GM23338 (cell line): ENCODE data around the gene MPEG1. TPM values are rescaled to one million over a fixed set of nuclear protein-coding genes. Genes with fewer than 3 reads are reported as not detected.

ENCODE experiments used
- ATAC-seq: fragments of 200-7000 bp; cut with Tn5 transposase; 3 replicates; pipeline ENCODE4 v1.9.1; 2020
- DNase-seq: peaks from one replicate; pipeline ENCODE4 v3.0.0-alpha.2; 2015; ENCODE audit warnings: low spot score
- H2AFZ ChIP-seq: fragments of 200-600 bp; sonication (generic); 2 replicates; pipeline ENCODE4 v1.8.0; 2016; ENCODE audit warnings: antibody characterized with exemption, mild to moderate bottlenecking, moderate library complexity
- H3F3A ChIP-seq: fragments of 200-600 bp; sonication (generic); replicated peaks from 2 replicates; pipeline ENCODE4 v1.8.0; 2017; ENCODE audit warnings: antibody characterized with exemption, mixed run types, low read depth
- H3K27ac ChIP-seq: fragments of 200-600 bp; sonication (generic); 2 replicates; pipeline ENCODE4 v1.6.1; 2016; ENCODE audit warnings: low read depth
- H3K27me3 ChIP-seq: fragments of 200-600 bp; sonication (generic); 2 replicates; pipeline ENCODE4 v1.8.0; 2016; ENCODE audit warnings: mild to moderate bottlenecking, mixed run types, moderate library complexity; ENCODE audit not compliant: insufficient read depth
- H3K36me3 ChIP-seq: fragments of 200-600 bp; sonication (generic); 2 replicates; pipeline ENCODE4 v1.8.0; 2016; ENCODE audit warnings: mild to moderate bottlenecking; ENCODE audit not compliant: insufficient read depth
- H3K4me1 ChIP-seq: fragments of 200-600 bp; sonication (generic); 2 replicates; pipeline ENCODE4 v1.8.0; 2016; ENCODE audit warnings: mild to moderate bottlenecking, moderate library complexity; ENCODE audit not compliant: insufficient read depth
- H3K4me2 ChIP-seq: fragments of 200-600 bp; sonication (generic); 2 replicates; pipeline ENCODE4 v1.7.1; 2017; ENCODE audit warnings: mixed run types
- H3K4me3 ChIP-seq: fragments of 200-600 bp; sonication (generic); 2 replicates; pipeline ENCODE4 v1.6.1; 2016; ENCODE audit warnings: mixed run types
- H3K79me2 ChIP-seq: fragments of 200-600 bp; sonication (generic); replicated peaks from 2 replicates; pipeline ENCODE4 v1.8.0; 2017; ENCODE audit warnings: mild to moderate bottlenecking; ENCODE audit not compliant: insufficient read depth
- H3K9me2 ChIP-seq: fragments of 200-600 bp; sonication (generic); 2 replicates; pipeline ENCODE4 v1.8.0; 2017; ENCODE audit not compliant: insufficient read depth
- H4K20me1 ChIP-seq: fragments of 200-600 bp; sonication (generic); replicated peaks from 2 replicates; pipeline ENCODE4 v1.8.0; 2017; ENCODE audit warnings: mild to moderate bottlenecking; ENCODE audit not compliant: insufficient read depth
- H3K27ac Mint-ChIP-seq: 2 replicates; pipeline ENCODE4 v1.8.0; 2020; ENCODE audit warnings: inconsistent platforms, mild to moderate bottlenecking, moderate library complexity, mixed read lengths
- H3K27me3 Mint-ChIP-seq: 3 replicates; pipeline ENCODE4 v1.8.0; 2022; ENCODE audit warnings: low read depth, mild to moderate bottlenecking, moderate library complexity, mixed read lengths, inconsistent platforms; ENCODE audit not compliant: insufficient read depth, poor library complexity
- H3K36me3 Mint-ChIP-seq: 3 replicates; pipeline ENCODE4 v1.8.0; 2021; ENCODE audit warnings: low read depth, mild to moderate bottlenecking, inconsistent platforms, moderate library complexity, mixed read lengths
- H3K4me1 Mint-ChIP-seq: 3 replicates; pipeline ENCODE4 v1.8.0; 2020; ENCODE audit warnings: mild to moderate bottlenecking, inconsistent platforms, mixed read lengths
- H3K4me3 Mint-ChIP-seq: 3 replicates; pipeline ENCODE4 v1.8.0; 2021; ENCODE audit warnings: moderate library complexity, mild to moderate bottlenecking, inconsistent platforms, mixed read lengths
- H3K9me3 Mint-ChIP-seq: 3 replicates; pipeline ENCODE4 v1.8.0; 2020; ENCODE audit warnings: moderate library complexity, mild to moderate bottlenecking, inconsistent platforms, mixed read lengths
- CREB1 ChIP-seq: fragments of 250-450 bp; sonication (Bioruptor Pico); IDR thresholded peaks from 2 replicates; pipeline ENCODE4 v1.5.0; 2020; ENCODE audit warnings: low read depth, mild to moderate bottlenecking, moderate library complexity
- CTCF ChIP-seq, 2 experiments: fragments of 200-600 bp in 1 of 2; sonication (generic) in 1 of 2; conservative IDR thresholded peaks; 2 replicates each; pipeline versions ENCODE4 v1.5.1 to v1.6.1; 2016 to 2017; ENCODE audit warnings: antibody characterized with exemption in 2 of 2, low read depth in 2 of 2, mild to moderate bottlenecking in 2 of 2, moderate library complexity in 1 of 2
- EZH2 ChIP-seq: fragments of 200-600 bp; sonication (generic); IDR thresholded peaks from one replicate; pipeline ENCODE4 v1.8.0; 2017; ENCODE audit warnings: antibody characterized with exemption, mild to moderate bottlenecking, low read depth; ENCODE audit not compliant: unreplicated experiment
- NANOG ChIP-seq: IDR thresholded peaks from 2 replicates; pipeline ENCODE4 v1.6.1; 2016; ENCODE audit warnings: antibody characterized with exemption, borderline replicate concordance
- POLR2AphosphoS5 ChIP-seq: IDR thresholded peaks from 2 replicates; pipeline ENCODE4 v1.6.1; 2016; ENCODE audit warnings: antibody characterized with exemption, low read depth
- STAT1 ChIP-seq: IDR thresholded peaks from one replicate; pipeline ENCODE4 v1.6.1; 2016; ENCODE audit warnings: antibody characterized with exemption; ENCODE audit not compliant: unreplicated experiment
- ZNF331 ChIP-seq: fragments of 250-450 bp; sonication (Bioruptor Pico); IDR thresholded peaks from 2 replicates; pipeline ENCODE4 v1.5.0; 2020; ENCODE audit warnings: low read depth, mild to moderate bottlenecking, moderate library complexity
- ZNF462 ChIP-seq: fragments of 250-450 bp; sonication (Bioruptor Pico); IDR thresholded peaks from 2 replicates; pipeline ENCODE4 v1.5.0; 2020; ENCODE audit warnings: mild to moderate bottlenecking, moderate library complexity
- polyA plus RNA-seq: library from polyadenylated mRNA; unstranded; fragments of >200 nt; fragmentation: Nextera tagmentation; extraction: Ambion mirVana; gene quantifications from 2 replicates; pipeline ENCODE4 v1.2.1, GENCODE V29; 2016
- total RNA-seq: library from RNA; depleted of rRNA; stranded (reverse); fragments of >200 nt; shearing (Covaris generic); gene quantifications from 2 replicates; pipeline ENCODE4 v1.2.3, GENCODE V29; 2014

MPEG1 gene
- total and polyA plus RNA-seq, 2 experiments from 2014 or later, result not detected

GRCh38 chr11:59171508-59172322 is 41.0 kb downstream of the MPEG1 start, which contains the start of gene DTX4:
TSS of gene DTX4 (plus strand) at chr11:59172132. CDS start at chr11:59172596, 464 bp downstream.
- Histone ChIP-seq H3K27me3 (peaks cover 6% of the 10 kb centered on the region; the same call in 1 of the 2 replicates), H3K27ac (peak within 1 kb of the TSS; percentile 90; the same call in 1 of the 2 replicates), H3K4me2 (peak within 1 kb of the TSS; percentile 99), H3K9me2 (no peaks in the 10 kb centered on the region; the same call in 1 of the 2 replicates), H3K4me3 (peak within 1 kb of the TSS; percentile 83), H3F3A (peaks cover 5% of the 10 kb centered on the region; the same call in 1 of the 2 replicates), H3K79me2 (peaks cover 13% of the 10 kb centered on the region), H3K36me3 (no peaks in the 10 kb centered on the region), H4K20me1 (0 out of 2 replicates have a peak, but pooled peaks cover 7% of the 10 kb centered on the region), H2AFZ (peak within 1 kb of the TSS; percentile 97), H3K4me1 (peaks cover 13% of the 10 kb centered on the region)
- peak within 1 kb of the TSS; percentile 91 for H3K4me3 Mint-ChIP-seq
- H3K36me3 Mint-ChIP-seq, result peaks cover 4% of the 10 kb centered on the region; the same call in 2 of the 3 replicates
- peak; percentile 97 for DNase-seq
- ATAC-seq, result peak; percentile 49
- H3K27ac Mint-ChIP-seq, result peak within 1 kb of the TSS; percentile 78; the same call in 1 of the 2 replicates
- H3K27me3 Mint-ChIP-seq, result peaks cover 14% of the 10 kb centered on the region
- peaks cover 23% of the 10 kb centered on the region for H3K4me1 Mint-ChIP-seq
- TF ChIP-seq POLR2AphosphoS5 (no peak; the same call in 1 of the 2 replicates), CREB1 (no peak), CTCF (conservative IDR thresholded peaks at IDR 0.05; ENCODE audit: low read depth in 2 of 2) (peak; percentile 78 to 93), STAT1 (no peak)
- H3K9me3 Mint-ChIP-seq, result no peaks in the 10 kb centered on the region

- Histone ChIP-seq H3K27ac (no peak overlapping the region), H3K9me2 (no peaks in the 10 kb centered on the region), H3K79me2 (no peaks in the 10 kb centered on the region), H3F3A (no peaks in the 10 kb centered on the region), H3K27me3 (no peaks in the 10 kb centered on the region), H3K36me3 (no peaks in the 10 kb centered on the region), H3K4me1 (no peaks in the 10 kb centered on the region), H4K20me1 (no peaks in the 10 kb centered on the region), H3K4me3 (no peak overlapping the region), H3K4me2 (no peak overlapping the region), H2AFZ (no peak overlapping the region)
- Mint-ChIP-seq H3K4me1 (no peaks in the 10 kb centered on the region), H3K27me3 (no peaks in the 10 kb centered on the region), H3K4me3 (no peak overlapping the region), H3K36me3 (no peaks in the 10 kb centered on the region), H3K27ac (no peak overlapping the region), H3K9me3 (0 out of 3 replicates have a peak, but pooled peaks cover 2% of the 10 kb centered on the region)
- TF ChIP-seq ZNF462 (CRISPR knock-in tag), result no peak
- TF ChIP-seq EZH2, result no peak
- TF ChIP-seq ZNF331 (CRISPR knock-in tag), result no peak
- TF ChIP-seq STAT1, result no peak
- TF ChIP-seq CREB1, result no peak
- no peak for TF ChIP-seq NANOG
- ATAC-seq (no peak), DNase-seq (no peak)
Measured at GRCh38 chr11:59164028-59164427, 48.7 kb downstream of the MPEG1 start.
